Measurements from ENCODE around the gene ATP5F1E.

The ATP5F1E gene

DNA sequence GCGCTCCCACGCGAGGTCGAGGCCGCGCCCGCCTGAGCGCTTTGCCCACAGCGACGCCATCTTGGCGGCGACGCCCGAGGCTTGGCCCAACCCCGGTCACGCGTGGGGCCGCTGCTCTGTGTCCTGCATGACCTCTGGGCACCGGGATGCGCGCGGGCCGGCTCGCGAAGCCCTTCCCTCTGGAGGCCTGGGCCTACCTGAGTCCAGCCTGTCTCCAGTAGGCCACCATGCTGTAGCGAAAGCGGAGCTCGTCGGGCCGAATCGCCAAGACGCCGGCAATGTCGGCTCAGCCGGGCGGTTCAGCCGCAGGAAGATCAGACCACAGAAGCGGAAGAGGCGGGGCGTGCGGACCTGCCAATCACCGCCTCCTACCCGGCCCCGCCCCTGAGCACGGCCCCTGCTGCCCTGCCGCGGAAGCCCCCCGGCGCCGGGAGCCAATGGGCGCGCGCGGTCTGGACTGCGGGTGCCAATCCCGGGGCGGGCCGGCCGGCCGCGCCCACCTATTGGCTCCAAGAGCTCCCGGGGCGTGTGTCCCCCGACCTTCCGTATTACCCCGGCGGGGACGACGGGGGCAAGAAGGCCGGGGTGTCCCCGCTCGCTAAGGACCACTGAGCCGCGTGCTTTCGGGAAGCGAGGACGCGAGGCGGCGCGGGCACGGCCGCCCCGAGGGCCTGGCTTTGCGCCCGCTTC, at the start of gene ATP5F1E:
Gene ATP5F1E, minus strand, starts transcription at position 313 of the 690 bp plus-strand sequence. Its CDS starts 84 bp downstream, at position 229.
- H3K27me3 ChIP-seq (replicated peaks; ENCODE audit: control insufficient read depth, insufficient read depth, low read length): no peaks in the 10 kb centered on the region
- peaks cover 20% of the 10 kb centered on the region for H3K36me3 ChIP-seq (ENCODE audit: control insufficient read depth, insufficient read depth, low read length)
- peak; percentile 99 for DNase-seq (ENCODE audit: extremely low read depth, insufficient read length)
- TF ChIP-seq, protein P1, sequence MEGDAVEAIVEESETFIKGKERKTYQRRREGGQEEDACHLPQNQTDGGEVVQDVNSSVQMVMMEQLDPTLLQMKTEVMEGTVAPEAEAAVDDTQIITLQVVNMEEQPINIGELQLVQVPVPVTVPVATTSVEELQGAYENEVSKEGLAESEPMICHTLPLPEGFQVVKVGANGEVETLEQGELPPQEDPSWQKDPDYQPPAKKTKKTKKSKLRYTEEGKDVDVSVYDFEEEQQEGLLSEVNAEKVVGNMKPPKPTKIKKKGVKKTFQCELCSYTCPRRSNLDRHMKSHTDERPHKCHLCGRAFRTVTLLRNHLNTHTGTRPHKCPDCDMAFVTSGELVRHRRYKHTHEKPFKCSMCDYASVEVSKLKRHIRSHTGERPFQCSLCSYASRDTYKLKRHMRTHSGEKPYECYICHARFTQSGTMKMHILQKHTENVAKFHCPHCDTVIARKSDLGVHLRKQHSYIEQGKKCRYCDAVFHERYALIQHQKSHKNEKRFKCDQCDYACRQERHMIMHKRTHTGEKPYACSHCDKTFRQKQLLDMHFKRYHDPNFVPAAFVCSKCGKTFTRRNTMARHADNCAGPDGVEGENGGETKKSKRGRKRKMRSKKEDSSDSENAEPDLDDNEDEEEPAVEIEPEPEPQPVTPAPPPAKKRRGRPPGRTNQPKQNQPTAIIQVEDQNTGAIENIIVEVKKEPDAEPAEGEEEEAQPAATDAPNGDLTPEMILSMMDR (IDR thresholded peaks at IDR 0.05; ENCODE audit: insufficient read depth, low read length, poor library complexity, severe bottlenecking): no peak
- H3K4me3 ChIP-seq (replicated peaks; ENCODE audit: low read depth, low read length): peak within 1 kb of the TSS; percentile 94

DNA sequence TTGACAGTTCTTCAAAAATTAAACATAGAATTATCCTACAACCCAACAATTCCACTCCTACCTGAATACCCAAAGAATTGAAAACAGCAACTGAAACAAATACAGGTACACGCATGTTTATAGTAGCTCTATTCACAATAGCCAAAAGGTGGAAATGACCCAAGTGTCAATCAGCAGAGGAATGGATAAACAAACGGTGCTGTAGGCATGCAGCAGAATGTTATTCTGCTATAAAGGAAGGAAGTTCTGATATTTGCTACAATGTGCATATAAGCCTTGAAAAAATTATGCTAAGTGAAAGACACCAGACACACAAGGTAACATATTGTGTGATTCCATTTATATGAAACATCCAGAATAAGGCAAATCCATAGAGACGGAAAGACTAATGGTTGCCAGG, 48.9 kb upstream of the ATP5F1E start:
- DNase-seq (ENCODE audit: extremely low read depth, insufficient read length): no peak
- Histone ChIP-seq H3K27me3 (replicated peaks; ENCODE audit: control insufficient read depth, insufficient read depth, low read length) (peaks cover 1% of the 10 kb centered on the region; the same call in 1 of the 2 replicates), H3K36me3 (ENCODE audit: control insufficient read depth, insufficient read depth, low read length) (no peaks in the 10 kb centered on the region), H3K4me3 (replicated peaks; ENCODE audit: low read depth, low read length) (no peak overlapping the region)
- TF ChIP-seq, protein P1 (IDR thresholded peaks at IDR 0.05; ENCODE audit: insufficient read depth, low read length, poor library complexity, severe bottlenecking): no peak

DNA sequence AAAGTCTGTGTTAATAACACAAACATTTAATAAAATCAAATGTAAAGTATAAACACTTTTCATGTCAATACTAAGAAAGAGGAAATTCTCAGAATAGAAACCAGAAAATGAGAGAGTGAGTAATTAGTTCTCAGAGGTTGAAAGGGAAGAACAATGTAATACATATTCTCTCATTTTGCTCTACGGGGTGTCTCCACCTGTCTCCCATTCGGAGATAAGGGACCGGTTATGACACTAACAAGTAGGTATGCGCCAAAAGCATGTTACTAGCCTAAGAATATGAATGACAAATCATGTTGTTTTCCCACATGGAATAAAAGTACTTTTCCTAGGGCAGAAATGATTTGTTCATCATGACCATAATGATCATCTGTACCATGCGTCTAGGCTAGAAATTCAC, 46.1 kb upstream of the ATP5F1E start:
- no peak for DNase-seq (ENCODE audit: extremely low read depth, insufficient read length)
- TF ChIP-seq, protein P1 (IDR thresholded peaks at IDR 0.05; ENCODE audit: insufficient read depth, low read length, poor library complexity, severe bottlenecking): no peak
- H3K27me3 ChIP-seq (replicated peaks; ENCODE audit: control insufficient read depth, insufficient read depth, low read length): peaks cover 1% of the 10 kb centered on the region
- H3K36me3 ChIP-seq (ENCODE audit: control insufficient read depth, insufficient read depth, low read length): no peaks in the 10 kb centered on the region
- H3K4me3 ChIP-seq (replicated peaks; ENCODE audit: low read depth, low read length): no peak overlapping the region

DNA sequence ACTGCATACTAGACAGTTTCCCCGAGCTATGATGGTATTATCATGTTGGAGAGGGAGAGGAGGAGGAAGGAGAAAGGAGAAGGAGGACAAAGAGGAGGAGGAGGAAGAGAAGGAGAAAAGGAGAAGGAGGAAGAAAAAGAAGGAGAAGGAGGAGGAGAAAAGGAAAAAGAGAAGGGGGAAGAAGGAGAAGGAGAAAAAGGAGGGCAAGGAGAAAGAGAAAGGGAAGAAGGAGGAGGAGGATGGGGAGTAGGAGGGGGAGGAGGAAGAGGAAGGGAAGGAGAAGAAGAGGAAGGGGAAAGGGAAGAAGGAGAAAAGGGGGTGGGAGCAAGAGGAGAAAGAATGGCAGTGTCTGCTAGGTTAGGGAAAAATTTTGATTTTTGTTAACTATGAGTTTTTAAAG, 45.6 kb upstream of the ATP5F1E start:
- Histone ChIP-seq H3K4me3 (replicated peaks; ENCODE audit: low read depth, low read length) (no peak overlapping the region), H3K36me3 (ENCODE audit: control insufficient read depth, insufficient read depth, low read length) (no peaks in the 10 kb centered on the region), H3K27me3 (replicated peaks; ENCODE audit: control insufficient read depth, insufficient read depth, low read length) (no peaks in the 10 kb centered on the region; the same call in 1 of the 2 replicates)
- no peak for DNase-seq (ENCODE audit: extremely low read depth, insufficient read length)
- TF ChIP-seq, protein P1 (IDR thresholded peaks at IDR 0.05; ENCODE audit: insufficient read depth, low read length, poor library complexity, severe bottlenecking): no peak

DNA sequence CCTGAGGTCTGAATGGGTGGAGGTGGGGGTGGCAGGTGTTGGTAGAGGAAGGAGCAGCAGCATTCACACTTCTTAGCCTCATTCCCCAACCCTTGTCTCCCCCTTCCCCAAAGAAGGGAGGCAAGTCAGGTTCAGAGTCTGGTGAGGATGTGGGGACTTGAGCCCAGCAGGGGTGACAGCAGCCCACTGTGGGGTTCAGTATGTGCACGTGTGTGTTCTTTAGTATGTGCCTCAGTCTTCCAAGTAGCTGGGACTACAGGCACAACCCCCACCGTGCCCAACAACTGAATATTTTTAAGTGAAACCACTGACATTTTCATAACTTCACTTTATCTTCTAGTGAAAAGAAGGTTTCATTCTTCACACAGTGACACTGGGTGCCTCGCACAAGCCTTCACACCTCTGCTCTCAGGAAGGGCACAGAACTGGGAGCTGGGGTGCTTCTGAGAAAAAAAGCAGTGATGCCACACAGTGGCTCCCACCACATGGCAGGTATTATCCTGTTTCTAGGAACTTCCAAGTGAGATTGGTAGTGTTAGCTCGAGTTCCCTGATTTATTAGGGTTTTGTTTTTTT, 43.9 kb upstream of the ATP5F1E start:
- Histone ChIP-seq H3K36me3 (ENCODE audit: control insufficient read depth, insufficient read depth, low read length) (no peaks in the 10 kb centered on the region), H3K4me3 (replicated peaks; ENCODE audit: low read depth, low read length) (no peak overlapping the region), H3K27me3 (replicated peaks; ENCODE audit: control insufficient read depth, insufficient read depth, low read length) (no peaks in the 10 kb centered on the region; the same call in 1 of the 2 replicates)
- TF ChIP-seq, protein P1 (IDR thresholded peaks at IDR 0.05; ENCODE audit: insufficient read depth, low read length, poor library complexity, severe bottlenecking): no peak
- DNase-seq (ENCODE audit: extremely low read depth, insufficient read length): no peak

Data from GM06990 (cell line).